Endothelial cell of umbilical vein (primary cell): ENCODE results near the gene ARPC2. TPM values are rescaled to one million over a fixed set of nuclear protein-coding genes. Genes with fewer than 3 reads are reported as not detected.

Source experiments
- BruUV-seq: library from RNA; stranded (reverse); fragments of 400-500 nt; replicated peaks from 2 replicates; lab custom pipeline; 2021; lab: Mats Ljungman, UMichigan
- CTCF ChIA-PET: fragments of 300-600, 350-600 bp; sonication (Branson Sonifier 250); formaldehyde crosslinking; loops from one replicate; lab custom pipeline; 2021; ENCODE audit warnings: antibody characterized with exemption, inconsistent platforms; lab: Charles Lee
- POLR2A ChIA-PET: fragments of 300-600, 350-600 bp; sonication (Branson Sonifier 250); formaldehyde crosslinking; loops from one replicate; lab custom pipeline; 2021; ENCODE audit warnings: antibody characterized with exemption, inconsistent platforms; lab: Charles Lee
- DNase-seq: peaks from one replicate; pipeline ENCODE4 v3.0.0-alpha.2; 2011; ENCODE audit warnings: low read depth, low spot score
- FAIRE-seq: peaks from 2 replicates; lab custom pipeline; 2011; peaks lifted over from hg19 to GRCh38; lab: Jason Lieb, UNC
- H2AFZ ChIP-seq: 2 replicates; pipeline ENCODE4 v1.6.0; 2012; ENCODE audit warnings: low read depth, low read length, control low read depth, inconsistent platforms
- H3K27ac ChIP-seq: 2 replicates; pipeline ENCODE4 v1.5.1; 2011; ENCODE audit warnings: low read depth, mild to moderate bottlenecking, control low read depth, low read length, moderate library complexity; ENCODE audit not compliant: insufficient read depth
- H3K27me3 ChIP-seq, 2 experiments: 2 replicates each; pipeline versions ENCODE4 v1.6.0 to v1.6.1; 2011; ENCODE audit warnings: low read length in 2 of 2, mixed read lengths in 1 of 2; ENCODE audit not compliant: control insufficient read depth in 2 of 2, insufficient read depth in 2 of 2
- H3K36me3 ChIP-seq, 2 experiments: 2 replicates in 1 of 2; 3 replicates in 1 of 2; pipeline ENCODE4 v1.5.1; 2011; ENCODE audit warnings: low read length in 2 of 2, mild to moderate bottlenecking in 1 of 2, moderate library complexity in 1 of 2; ENCODE audit not compliant: control insufficient read depth in 2 of 2, insufficient read depth in 2 of 2; ENCODE audit errors: extremely low read depth in 1 of 2
- H3K4me1 ChIP-seq: 3 replicates; pipeline ENCODE4 v1.5.1; 2011; ENCODE audit warnings: mild to moderate bottlenecking, low read length; ENCODE audit not compliant: control insufficient read depth, insufficient read depth; ENCODE audit errors: extremely low read depth
- H3K4me2 ChIP-seq: 2 replicates; pipeline ENCODE4 v1.6.1; 2011; ENCODE audit warnings: low read length, control low read depth, mixed read lengths; ENCODE audit not compliant: insufficient read depth
- H3K4me3 ChIP-seq, 3 experiments: fragments of 200-600 bp in 1 of 3; sonication (generic), shearing (Covaris generic) in 1 of 3; replicated peaks in 1 of 3; 2 replicates each; pipeline ENCODE4 v1.5.1; 2011 to 2016; ENCODE audit warnings: control low read depth in 3 of 3, low read length in 3 of 3, mild to moderate bottlenecking in 2 of 3, inconsistent platforms in 1 of 3, low read depth in 1 of 3, moderate library complexity in 1 of 3; ENCODE audit not compliant: insufficient read depth in 1 of 3
- H3K79me2 ChIP-seq: 2 replicates; pipeline ENCODE4 v1.6.0; 2012; ENCODE audit warnings: low read length, inconsistent platforms; ENCODE audit not compliant: control insufficient read depth, insufficient read depth
- H3K9ac ChIP-seq: replicated peaks from 2 replicates; pipeline ENCODE3; 2011; ENCODE audit warnings: low read length, control low read depth; ENCODE audit not compliant: insufficient read depth; ENCODE audit errors: extremely low read depth
- H3K9me1 ChIP-seq: replicated peaks from 3 replicates; pipeline ENCODE4 v1.6.0; 2011; ENCODE audit warnings: mild to moderate bottlenecking, low read length; ENCODE audit not compliant: control insufficient read depth, insufficient read depth; ENCODE audit errors: extremely low read depth
- H3K9me3 ChIP-seq: replicated peaks from 2 replicates; pipeline ENCODE4 v1.5.1; 2012; ENCODE audit warnings: low read length, inconsistent platforms; ENCODE audit not compliant: control insufficient read depth, insufficient read depth
- H4K20me1 ChIP-seq: replicated peaks from 2 replicates; pipeline ENCODE3; 2011; ENCODE audit warnings: mild to moderate bottlenecking, low read length; ENCODE audit not compliant: control insufficient read depth, insufficient read depth; ENCODE audit errors: extremely low read depth
- CTCF ChIP-seq, 2 donors: IDR thresholded peaks; 1 replicate in 1 of 2; 2 replicates in 1 of 2; pipeline ENCODE4 v1.5.1; 2011; ENCODE audit warnings: low read length in 2 of 2, mild to moderate bottlenecking in 2 of 2, moderate library complexity in 2 of 2, control low read depth in 1 of 2, inconsistent platforms in 1 of 2, low read depth in 1 of 2; ENCODE audit not compliant: insufficient read depth in 1 of 2; ENCODE audit errors: extremely low read depth in 1 of 2
- EZH2 ChIP-seq: IDR thresholded peaks from 2 replicates; pipeline ENCODE4 v1.6.1; 2012; ENCODE audit warnings: borderline replicate concordance, low read depth, mild to moderate bottlenecking, moderate library complexity, low read length, inconsistent platforms; ENCODE audit not compliant: severe bottlenecking
- FOS ChIP-seq: IDR thresholded peaks from 2 replicates; pipeline ENCODE4 v1.6.1; 2011; ENCODE audit warnings: mild to moderate bottlenecking, low read length, moderate library complexity, borderline replicate concordance; ENCODE audit not compliant: insufficient read depth
- GATA2 ChIP-seq: IDR thresholded peaks from 2 replicates; pipeline ENCODE4 v1.7.0; 2011; ENCODE audit warnings: low read depth, mild to moderate bottlenecking, moderate library complexity, mixed read lengths, low read length; ENCODE audit not compliant: insufficient read length, insufficient read depth
- JUN ChIP-seq: IDR thresholded peaks from 2 replicates; pipeline ENCODE4 v1.6.1; 2011; ENCODE audit warnings: borderline replicate concordance, low read depth; ENCODE audit not compliant: insufficient read length, insufficient read depth
- MAX ChIP-seq: IDR thresholded peaks from 2 replicates; pipeline ENCODE4 v1.6.1; 2011; ENCODE audit not compliant: insufficient read depth, insufficient read length
- MYC ChIP-seq: IDR thresholded peaks from one replicate; pipeline ENCODE4 v1.6.1; 2011; ENCODE audit warnings: mild to moderate bottlenecking, low read depth, low read length
- POLR2A ChIP-seq: IDR thresholded peaks from 2 replicates; pipeline ENCODE4 v1.6.1; 2012; ENCODE audit warnings: low read depth, mild to moderate bottlenecking, control low read depth, low read length
- POLR2AphosphoS5 ChIP-seq: IDR thresholded peaks from 2 replicates; pipeline ENCODE4 v1.6.1; 2012; ENCODE audit warnings: low read depth, mild to moderate bottlenecking, control low read depth, low read length, moderate library complexity; ENCODE audit not compliant: insufficient read depth
- dilution Hi-C: fragments of 300-500 bp; cut with MboI; formaldehyde crosslinking; loops from one replicate; pipeline ENCODE4 v1.15.0; 2019; ENCODE audit warnings: low sequenced_read_pairs; ENCODE audit not compliant: extremely low pct_ligation_motif_present
- intact Hi-C: fragments of 100-400 bp; cut with micrococcal nuclease; formaldehyde crosslinking; loops from one replicate; pipeline ENCODE4 v1.10.0; 2022
- polyA plus RNA-seq, 4 experiments: library from polyadenylated mRNA; depleted of rRNA in 3 of 4; stranded (reverse) in 3 of 4; unstranded in 1 of 4; fragments of >200 nt; gene quantifications; 2 replicates each; pipeline versions ENCODE4 v1.2.1 to v1.2.3, GENCODE V29; 2011 to 2012; ENCODE audit warnings: missing spikeins in 1 of 4
- total RNA-seq: library from RNA; stranded (reverse); gene quantifications from 2 replicates; pipeline ENCODE4 v1.2.3, GENCODE V29; 2021

Gene ARPC2
- total and polyA plus RNA-seq, 2 donors (not counting 3 experiments of a cell fraction or from before 2014, with no cell fraction given), result 417 to 455 TPM

- TF ChIP-seq POLR2AphosphoS5, result no peak
- TF ChIP-seq POLR2A, result no peak
- TF ChIP-seq CTCF (IDR thresholded peaks at IDR 0.05; ENCODE audit: extremely low read depth in 1 of 2, insufficient read depth in 1 of 2, low read depth in 1 of 2, low read length in 2 of 2), result no peak
- TF ChIP-seq GATA2, result no peak
- no peak for TF ChIP-seq MAX
- no peak for TF ChIP-seq FOS
- TF ChIP-seq EZH2, result no peak
- TF ChIP-seq MYC, result no peak
- TF ChIP-seq JUN, result no peak
- Histone ChIP-seq H2AFZ (no peak overlapping the region), H3K4me2 (no peak overlapping the region), H3K9ac (no peak overlapping the region), H3K4me1 (no peaks in the 10 kb centered on the region), H4K20me1 (no peaks in the 10 kb centered on the region), H3K79me2 (no peaks in the 10 kb centered on the region), H3K9me3 (no peaks in the 10 kb centered on the region), H3K27ac (no peak overlapping the region), H3K4me3 (no peak overlapping the region), H3K27me3 (peaks cover 0 to 4% of the 10 kb centered on the region in 2 experiments), H3K36me3 (no peaks in the 10 kb centered on the region), H3K9me1 (no peaks in the 10 kb centered on the region)
- ChIA-PET CTCF (no interaction called here), POLR2A (no interaction called here)
- no peak for DNase-seq
- no TSS peak for BruUV-seq
- dilution Hi-C loops (no loop called here), intact Hi-C loops (loop anchor here (1.0 kb wide), 1 partner anchor 128 kb away; the partner anchor contains the start of gene RUFY4)
- no peak for FAIRE-seq
These were observed 20.0 kb upstream of the ARPC2 start for GRCh38 chr2:218196974-218197373.
